ENCODE results near the gene CLRN1.

The CLRN1 gene

DNA sequence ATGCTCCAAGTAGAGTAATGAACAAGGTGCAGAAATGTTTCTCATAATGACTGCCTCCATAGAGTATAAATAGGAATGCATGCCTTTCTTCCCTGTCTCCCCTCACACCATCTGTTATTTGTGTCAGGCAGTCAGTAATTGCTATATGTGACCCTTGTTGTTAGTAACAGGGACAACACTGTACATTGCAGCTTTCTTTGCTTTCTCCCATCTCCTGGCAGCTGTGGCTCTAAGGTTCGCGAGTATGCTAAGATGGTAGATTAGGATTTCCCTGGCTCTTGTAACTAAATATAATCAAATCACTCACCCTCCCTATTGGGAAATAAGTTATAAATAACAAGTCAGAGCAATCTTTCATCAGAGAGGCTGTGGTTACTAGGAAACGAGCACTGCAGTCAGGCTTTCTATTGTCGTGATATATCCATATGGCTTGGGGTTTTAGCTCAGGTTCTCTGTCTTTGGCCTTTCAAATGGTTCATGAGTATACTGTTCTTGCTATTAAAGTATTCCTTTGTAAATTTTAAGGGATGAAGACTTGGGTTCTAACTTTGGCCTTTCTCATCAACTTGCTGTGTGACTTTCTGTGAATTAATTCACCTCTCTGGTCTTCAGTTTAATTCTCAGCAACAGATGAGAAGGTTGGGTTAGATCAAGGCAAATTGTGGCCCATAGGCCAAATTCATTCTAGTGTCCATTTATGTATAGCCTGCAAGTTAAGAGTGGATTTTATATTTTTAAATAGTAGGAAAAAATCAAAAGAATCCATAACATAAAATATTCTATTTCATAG is 59.2 kb downstream of the CLRN1 start:
- TF ChIP-seq, protein P1, sequence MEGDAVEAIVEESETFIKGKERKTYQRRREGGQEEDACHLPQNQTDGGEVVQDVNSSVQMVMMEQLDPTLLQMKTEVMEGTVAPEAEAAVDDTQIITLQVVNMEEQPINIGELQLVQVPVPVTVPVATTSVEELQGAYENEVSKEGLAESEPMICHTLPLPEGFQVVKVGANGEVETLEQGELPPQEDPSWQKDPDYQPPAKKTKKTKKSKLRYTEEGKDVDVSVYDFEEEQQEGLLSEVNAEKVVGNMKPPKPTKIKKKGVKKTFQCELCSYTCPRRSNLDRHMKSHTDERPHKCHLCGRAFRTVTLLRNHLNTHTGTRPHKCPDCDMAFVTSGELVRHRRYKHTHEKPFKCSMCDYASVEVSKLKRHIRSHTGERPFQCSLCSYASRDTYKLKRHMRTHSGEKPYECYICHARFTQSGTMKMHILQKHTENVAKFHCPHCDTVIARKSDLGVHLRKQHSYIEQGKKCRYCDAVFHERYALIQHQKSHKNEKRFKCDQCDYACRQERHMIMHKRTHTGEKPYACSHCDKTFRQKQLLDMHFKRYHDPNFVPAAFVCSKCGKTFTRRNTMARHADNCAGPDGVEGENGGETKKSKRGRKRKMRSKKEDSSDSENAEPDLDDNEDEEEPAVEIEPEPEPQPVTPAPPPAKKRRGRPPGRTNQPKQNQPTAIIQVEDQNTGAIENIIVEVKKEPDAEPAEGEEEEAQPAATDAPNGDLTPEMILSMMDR (IDR thresholded peaks at IDR 0.05; ENCODE audit: low read depth, low read length) = no peak
- no peak overlapping the region for H3K4me3 ChIP-seq (ENCODE audit: low read depth, low read length)
- DNase-seq (ENCODE audit: low read depth, low spot score) = no peak
- in situ Hi-C loops (cut with HindIII; ENCODE audit: low sequenced_read_pairs) = no loop called here

DNA sequence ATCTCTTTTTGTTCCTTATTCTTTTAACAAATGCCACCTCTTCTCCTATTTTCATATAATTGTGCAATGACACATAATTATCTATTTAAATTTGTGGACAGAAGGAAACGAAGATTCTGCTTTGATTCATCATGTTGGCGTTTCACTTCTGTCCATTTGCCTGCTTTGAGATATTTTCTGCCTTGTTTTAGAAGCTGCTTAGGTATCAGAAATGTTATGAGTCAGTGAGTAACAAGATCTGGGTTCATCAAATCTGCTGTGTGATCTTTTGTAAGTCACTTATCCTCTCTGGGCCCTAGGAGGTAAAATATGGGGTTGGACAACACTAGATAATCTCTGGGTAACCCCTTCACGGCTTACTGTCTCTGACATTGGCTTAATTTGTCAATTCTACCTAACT is 60.0 kb downstream of the CLRN1 start:
- no peak overlapping the region for H3K4me3 ChIP-seq (ENCODE audit: low read depth, low read length)
- TF ChIP-seq, protein P1 (IDR thresholded peaks at IDR 0.05; ENCODE audit: low read depth, low read length) = no peak
- DNase-seq (ENCODE audit: low read depth, low spot score) = no peak
- in situ Hi-C loops (cut with HindIII; ENCODE audit: low sequenced_read_pairs) = no loop called here

DNA sequence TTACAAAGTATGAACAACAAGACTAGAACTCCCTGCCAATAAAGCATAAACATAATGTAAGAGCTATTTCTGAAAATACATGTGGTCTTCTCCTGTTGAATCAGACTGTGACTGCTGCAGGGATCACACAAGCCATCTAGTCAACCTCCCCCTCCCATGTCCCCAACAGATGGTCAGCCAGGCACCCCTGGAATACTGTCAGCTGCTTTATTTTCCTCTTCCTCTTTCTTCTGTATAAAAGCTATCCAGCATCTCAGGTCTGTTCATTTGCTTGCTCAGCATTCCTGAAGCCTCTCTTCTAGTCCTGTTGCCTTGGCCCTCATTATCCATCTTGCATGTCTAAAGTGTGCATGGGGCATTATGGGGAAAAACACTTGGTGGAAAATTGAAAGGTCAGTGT is 60.8 kb downstream of the CLRN1 start:
- no peak for DNase-seq (ENCODE audit: low read depth, low spot score)
- TF ChIP-seq, protein P1 (IDR thresholded peaks at IDR 0.05; ENCODE audit: low read depth, low read length) = no peak
- in situ Hi-C loops (cut with HindIII; ENCODE audit: low sequenced_read_pairs) = no loop called here

DNA sequence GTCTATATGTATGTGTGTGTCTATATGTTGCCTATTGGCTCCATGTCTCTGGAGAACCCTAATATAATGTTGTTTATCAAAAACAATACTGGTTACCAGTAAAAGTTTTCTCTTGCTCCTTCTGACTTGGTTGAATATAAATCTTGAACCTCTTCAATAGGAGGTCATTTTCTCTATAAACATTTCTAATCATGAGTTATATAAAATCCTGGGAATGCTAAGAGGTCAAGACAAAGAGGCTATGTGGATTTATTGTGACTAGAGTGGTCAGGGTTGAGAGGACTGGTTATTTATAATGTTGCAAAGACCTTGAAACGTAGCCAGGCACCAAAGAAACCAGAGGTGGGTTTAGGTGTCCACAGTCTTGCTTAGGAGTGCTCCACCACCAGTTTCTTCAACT is 66.1 kb downstream of the CLRN1 start:
- DNase-seq (ENCODE audit: low read depth, low spot score) = no peak
- TF ChIP-seq, protein P1 (IDR thresholded peaks at IDR 0.05; ENCODE audit: low read depth, low read length) = no peak
- no peak overlapping the region for H3K4me3 ChIP-seq (ENCODE audit: low read depth, low read length)
- in situ Hi-C loops (cut with HindIII; ENCODE audit: low sequenced_read_pairs) = no loop called here

More for the DNA sequence above, 60.8 kb downstream of the CLRN1 start:
- no peak overlapping the region for H3K4me3 ChIP-seq (ENCODE audit: low read depth, low read length)

DNA sequence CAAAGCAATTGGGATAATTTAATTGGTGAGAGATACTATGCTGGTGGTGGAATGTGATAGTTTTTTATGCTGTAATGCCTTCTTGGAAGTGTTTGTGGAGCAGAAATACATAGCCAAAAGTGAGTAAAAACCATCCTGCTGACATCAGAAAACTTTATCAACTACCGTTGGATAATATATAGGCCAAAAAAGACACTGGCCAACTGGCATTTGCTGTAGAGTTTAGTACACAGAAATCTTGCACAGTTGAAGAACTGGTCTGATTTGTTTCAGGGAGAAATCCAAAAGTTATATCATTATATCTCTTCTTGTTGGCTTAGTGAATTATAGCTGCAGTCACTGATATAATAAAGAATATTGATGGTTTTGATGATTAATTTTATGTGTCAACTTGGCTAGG is 66.8 kb downstream of the CLRN1 start:
- DNase-seq (ENCODE audit: low read depth, low spot score) = no peak
- in situ Hi-C loops (cut with HindIII; ENCODE audit: low sequenced_read_pairs) = no loop called here
- H3K4me3 ChIP-seq (ENCODE audit: low read depth, low read length) = no peak overlapping the region
- TF ChIP-seq, protein P1 (IDR thresholded peaks at IDR 0.05; ENCODE audit: low read depth, low read length) = no peak

DNA sequence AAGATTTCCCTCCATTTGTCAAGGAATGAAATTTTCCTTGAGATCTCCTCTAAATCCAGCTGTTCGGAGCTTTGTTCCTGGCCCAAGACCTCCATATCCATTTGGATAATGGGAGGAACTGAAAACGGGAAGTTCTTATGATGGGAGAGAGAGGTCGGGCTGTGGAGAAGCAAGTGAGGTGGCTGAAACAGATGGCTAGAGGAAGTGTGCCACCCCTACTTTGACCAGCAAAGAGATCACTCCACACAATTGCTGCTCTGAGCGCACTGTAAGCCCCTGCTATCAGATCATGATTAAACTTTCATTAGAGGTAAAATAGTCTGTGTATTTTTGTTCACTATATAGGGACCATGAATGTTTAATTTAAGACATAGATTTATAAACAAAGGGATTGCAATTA is 67.2 kb downstream of the CLRN1 start, which contains the start of gene MINDY4B:
Gene MINDY4B (minus strand): TSS at position 101 of the 400 bp plus-strand sequence. CDS start 0 bp downstream, at position 101.
- in situ Hi-C loops (cut with HindIII; ENCODE audit: low sequenced_read_pairs) = no loop called here
- TF ChIP-seq, protein P1 (IDR thresholded peaks at IDR 0.05; ENCODE audit: low read depth, low read length) = no peak
- DNase-seq (ENCODE audit: low read depth, low spot score) = no peak

More for the DNA sequence above, 67.2 kb downstream of the CLRN1 start, which contains the start of gene MINDY4B:
- no peak within 1 kb of the TSS for H3K4me3 ChIP-seq (ENCODE audit: low read depth, low read length)
